Activated B cell treated with CpG ODN at 0.5 μM for 24 hours (primary cell): ENCODE results near the gene MSANTD3. TPM values are rescaled to one million over a fixed set of nuclear protein-coding genes. Genes with fewer than 3 reads are reported as not detected.

ENCODE experiments used
- ATAC-seq: fragments of 200-7000 bp; cut with Tn5 transposase; one replicate; pipeline ENCODE4 v1.10.0; 2021; ENCODE audit warnings: low read depth, mild to moderate bottlenecking, moderate library complexity
- CTCF ChIA-PET: fragments of 350-600 bp; sonication (Branson Sonifier 250); formaldehyde crosslinking; loops from one replicate; lab custom pipeline; 2021; ENCODE audit warnings: antibody characterized with exemption; lab: Charles Lee
- POLR2A ChIA-PET: fragments of 350-600 bp; sonication (Branson Sonifier 250); formaldehyde crosslinking; loops from one replicate; lab custom pipeline; 2021; ENCODE audit warnings: antibody characterized with exemption; lab: Charles Lee
- DNase-seq: peaks from one replicate; pipeline ENCODE4 v3.0.0; 2022
- H3K27ac Mint-ChIP-seq: one replicate; pipeline ENCODE4 v1.8.0; 2020; ENCODE audit warnings: mixed read lengths
- H3K27me3 Mint-ChIP-seq: one replicate; pipeline ENCODE4 v1.8.0; 2021; ENCODE audit warnings: mixed read lengths
- H3K36me3 Mint-ChIP-seq: one replicate; pipeline ENCODE4 v1.8.0; 2021; ENCODE audit warnings: low read depth, mixed read lengths
- H3K4me1 Mint-ChIP-seq: one replicate; pipeline ENCODE4 v1.8.0; 2021; ENCODE audit warnings: mixed read lengths
- H3K4me3 Mint-ChIP-seq: one replicate; pipeline ENCODE4 v1.8.0; 2020; ENCODE audit warnings: mild to moderate bottlenecking, mixed read lengths
- H3K9me3 Mint-ChIP-seq: one replicate; pipeline ENCODE4 v1.8.0; 2020; ENCODE audit warnings: mixed read lengths
- intact Hi-C: fragments of 100-400 bp; cut with micrococcal nuclease; formaldehyde crosslinking; loops from one replicate; pipeline ENCODE4 v1.15.1; 2024
- total RNA-seq: library from RNA; stranded (reverse); gene quantifications from 2 replicates; pipeline ENCODE4 v1.2.3, GENCODE V29; 2022
- TF ChIP-seq, protein P1 (sequence below): fragments of 200-600 bp; IDR thresholded peaks from one replicate; pipeline ENCODE4 v1.8.0; 2022; ENCODE audit warnings: antibody characterized with exemption, mild to moderate bottlenecking

The MSANTD3 gene
- total RNA-seq, 1 donor from 2014 or later = 13.0 TPM

DNA sequence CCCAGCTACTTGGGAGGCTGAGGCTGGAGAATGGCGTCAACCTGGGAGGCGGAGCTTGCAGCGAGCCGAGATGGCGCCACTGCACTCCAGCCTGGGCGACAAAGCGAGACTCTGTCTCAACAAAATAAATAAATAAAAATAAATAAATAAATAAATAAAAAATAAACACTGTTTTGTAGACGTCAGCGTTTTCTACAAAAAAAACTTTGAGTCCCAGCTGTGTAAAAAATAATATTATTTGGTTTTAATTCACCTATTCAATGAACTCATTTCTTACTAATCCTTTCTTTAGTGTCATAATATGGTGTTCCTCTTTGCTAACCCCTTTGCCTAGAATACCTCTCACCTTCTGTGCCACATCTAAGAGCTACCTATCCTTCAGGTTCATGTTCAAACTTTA, 30.2 kb upstream of the MSANTD3 start:
- no peak overlapping the region for H3K27ac Mint-ChIP-seq
- H3K4me1 Mint-ChIP-seq = no peaks in the 10 kb centered on the region
- no peaks in the 10 kb centered on the region for H3K9me3 Mint-ChIP-seq
- no peak overlapping the region for H3K4me3 Mint-ChIP-seq
- intact Hi-C loops = no loop called here
- POLR2A ChIA-PET = no interaction called here
- H3K36me3 Mint-ChIP-seq = peaks cover 2% of the 10 kb centered on the region
- ATAC-seq (no peak), DNase-seq (no peak)
- no peaks in the 10 kb centered on the region for H3K27me3 Mint-ChIP-seq
- TF ChIP-seq, protein P1, sequence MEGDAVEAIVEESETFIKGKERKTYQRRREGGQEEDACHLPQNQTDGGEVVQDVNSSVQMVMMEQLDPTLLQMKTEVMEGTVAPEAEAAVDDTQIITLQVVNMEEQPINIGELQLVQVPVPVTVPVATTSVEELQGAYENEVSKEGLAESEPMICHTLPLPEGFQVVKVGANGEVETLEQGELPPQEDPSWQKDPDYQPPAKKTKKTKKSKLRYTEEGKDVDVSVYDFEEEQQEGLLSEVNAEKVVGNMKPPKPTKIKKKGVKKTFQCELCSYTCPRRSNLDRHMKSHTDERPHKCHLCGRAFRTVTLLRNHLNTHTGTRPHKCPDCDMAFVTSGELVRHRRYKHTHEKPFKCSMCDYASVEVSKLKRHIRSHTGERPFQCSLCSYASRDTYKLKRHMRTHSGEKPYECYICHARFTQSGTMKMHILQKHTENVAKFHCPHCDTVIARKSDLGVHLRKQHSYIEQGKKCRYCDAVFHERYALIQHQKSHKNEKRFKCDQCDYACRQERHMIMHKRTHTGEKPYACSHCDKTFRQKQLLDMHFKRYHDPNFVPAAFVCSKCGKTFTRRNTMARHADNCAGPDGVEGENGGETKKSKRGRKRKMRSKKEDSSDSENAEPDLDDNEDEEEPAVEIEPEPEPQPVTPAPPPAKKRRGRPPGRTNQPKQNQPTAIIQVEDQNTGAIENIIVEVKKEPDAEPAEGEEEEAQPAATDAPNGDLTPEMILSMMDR = no peak
- CTCF ChIA-PET = no interaction called here

DNA sequence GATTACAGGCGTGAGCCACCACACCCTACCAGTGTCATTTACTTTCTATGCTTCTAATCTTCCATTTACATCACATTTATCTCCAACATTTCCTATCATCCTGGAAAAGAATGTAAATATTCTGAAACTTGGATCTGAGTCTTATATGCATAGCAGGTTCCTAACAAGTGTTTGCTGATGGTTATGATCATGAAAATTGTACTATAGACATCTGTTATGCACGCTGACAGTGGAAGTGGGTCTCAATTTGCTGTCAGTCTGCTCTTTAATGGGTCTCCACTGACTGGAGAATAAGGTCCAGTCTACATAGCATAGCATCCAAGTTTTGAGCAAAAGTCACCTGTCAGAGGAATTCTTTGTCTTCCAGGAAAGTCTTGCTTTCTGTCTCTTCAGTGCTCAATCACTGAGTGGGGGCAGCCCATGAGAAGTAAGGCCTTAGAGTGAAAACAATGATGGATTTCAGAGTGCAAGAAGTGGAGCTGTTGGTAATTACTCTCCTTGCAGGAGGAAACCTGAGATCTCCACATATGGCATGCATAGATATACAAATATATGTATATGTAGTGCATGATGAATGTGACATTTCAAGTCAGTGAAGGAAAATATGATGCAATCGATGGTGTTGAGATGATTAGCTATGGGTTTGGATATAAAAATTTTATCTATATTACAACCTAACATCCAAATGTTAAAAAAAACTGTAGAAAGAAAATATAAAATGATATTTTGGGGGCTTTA, 29.2 kb upstream of the MSANTD3 start:
- Mint-ChIP-seq H3K4me3 (no peak overlapping the region), H3K36me3 (no peaks in the 10 kb centered on the region), H3K27me3 (no peaks in the 10 kb centered on the region), H3K27ac (no peak overlapping the region), H3K9me3 (no peaks in the 10 kb centered on the region), H3K4me1 (no peaks in the 10 kb centered on the region)
- CTCF ChIA-PET = no interaction called here
- POLR2A ChIA-PET = interaction anchor here (0.8 kb wide), 1 partner anchor 965 kb away, joined by 7 read pairs; no protein-coding TSS in a partner anchor
- ATAC-seq (no peak), DNase-seq (no peak)
- intact Hi-C loops = no loop called here
- TF ChIP-seq, protein P1 = no peak

DNA sequence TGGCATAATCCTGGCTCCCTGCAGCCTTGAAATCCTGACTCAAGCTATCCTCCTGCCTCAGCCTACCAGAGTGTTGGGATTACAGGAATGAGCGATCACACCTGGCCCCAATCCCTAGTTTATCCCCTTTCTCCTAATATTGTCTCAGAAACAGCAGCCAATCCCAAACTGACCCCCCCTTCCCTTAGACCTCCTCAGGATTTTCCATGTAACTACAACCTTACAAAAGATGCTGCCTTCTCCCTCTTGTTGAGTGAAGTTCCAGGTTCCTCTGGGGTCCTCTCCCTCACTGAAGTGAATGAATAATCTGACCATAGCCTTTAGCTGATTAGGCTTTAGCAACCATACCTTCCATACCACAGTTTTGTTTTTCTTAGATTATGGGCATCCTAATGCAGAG, 25.9 kb upstream of the MSANTD3 start:
- intact Hi-C loops = no loop called here
- Mint-ChIP-seq H3K4me3 (no peak overlapping the region), H3K4me1 (no peaks in the 10 kb centered on the region), H3K9me3 (no peaks in the 10 kb centered on the region), H3K27ac (no peak overlapping the region), H3K36me3 (no peaks in the 10 kb centered on the region), H3K27me3 (peaks cover 3% of the 10 kb centered on the region)
- ATAC-seq (no peak), DNase-seq (no peak)
- POLR2A ChIA-PET = no interaction called here
- CTCF ChIA-PET = no interaction called here
- TF ChIP-seq, protein P1 = no peak

DNA sequence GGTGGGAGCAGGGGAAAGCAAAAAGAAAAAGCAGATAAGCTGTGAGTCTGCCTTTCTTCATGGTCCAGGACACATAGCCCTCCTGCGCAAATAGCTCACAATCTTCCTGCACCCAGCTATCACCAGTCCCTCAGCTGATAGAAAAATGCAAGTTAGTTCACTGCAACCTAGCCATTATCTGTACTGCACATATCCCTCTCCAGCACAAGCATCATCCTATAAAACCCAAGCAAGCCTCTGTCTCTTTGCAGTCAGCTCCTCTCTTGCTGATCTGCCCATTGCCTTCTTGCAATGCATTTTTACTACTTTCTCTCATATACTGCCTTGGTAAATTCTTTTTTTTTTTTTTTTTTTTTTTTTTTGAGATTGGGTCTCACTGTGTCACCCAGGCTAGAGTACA, 20.0 kb upstream of the MSANTD3 start:
- intact Hi-C loops = no loop called here
- Mint-ChIP-seq H3K9me3 (peaks cover 4% of the 10 kb centered on the region), H3K36me3 (no peaks in the 10 kb centered on the region), H3K27ac (no peak overlapping the region), H3K4me3 (no peak overlapping the region), H3K27me3 (peaks cover 12% of the 10 kb centered on the region), H3K4me1 (peaks cover 12% of the 10 kb centered on the region)
- ChIA-PET POLR2A (interaction anchor here (0.6 kb wide), 1 partner anchor 47 kb away, joined by 3 read pairs; no protein-coding TSS in a partner anchor), CTCF (interaction anchor here (1.1 kb wide), 1 partner anchor 9 kb away, joined by 3 read pairs; no protein-coding TSS in a partner anchor)
- TF ChIP-seq, protein P1 = no peak
- no peak for ATAC-seq
- no peak for DNase-seq

DNA sequence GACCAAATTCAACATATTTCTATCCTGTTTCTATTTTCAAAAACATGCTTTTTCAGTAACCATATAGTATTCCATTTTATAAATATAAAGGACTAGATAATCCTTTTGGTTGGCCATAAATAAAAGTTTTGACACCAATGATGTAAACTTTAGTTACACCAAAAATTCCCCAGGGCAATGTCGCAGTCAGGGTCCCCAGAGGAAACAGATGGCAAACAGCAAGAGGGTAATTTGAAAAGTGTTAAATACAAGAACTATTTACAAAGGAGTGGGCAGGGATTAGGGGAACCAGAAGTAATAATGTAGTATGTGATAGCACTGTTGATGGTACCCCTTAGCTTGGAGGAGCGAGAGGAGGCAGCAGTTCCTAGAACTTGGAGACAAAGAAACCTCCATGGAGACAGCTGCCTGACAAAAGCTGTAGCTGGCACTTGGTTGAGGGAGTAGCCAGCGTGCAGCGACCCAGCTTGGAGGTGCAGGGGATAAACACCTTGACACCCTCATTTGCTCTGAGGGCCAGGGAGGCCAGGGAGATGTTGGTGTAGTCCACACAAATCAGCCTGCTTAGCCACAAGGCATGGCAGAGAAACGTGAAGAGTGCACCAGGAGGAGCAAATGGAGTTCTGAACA, 18.3 kb upstream of the MSANTD3 start:
- no peak overlapping the region for H3K4me3 Mint-ChIP-seq
- ATAC-seq = no peak
- ChIA-PET POLR2A (interaction anchor here (0.7 kb wide), 1 partner anchor 8 kb away, joined by 3 read pairs; no protein-coding TSS in a partner anchor), CTCF (no interaction called here)
- H3K27ac Mint-ChIP-seq = no peak overlapping the region
- H3K4me1 Mint-ChIP-seq = peaks cover 14% of the 10 kb centered on the region
- DNase-seq = no peak
- H3K27me3 Mint-ChIP-seq = peaks cover 12% of the 10 kb centered on the region
- peaks cover 4% of the 10 kb centered on the region for H3K9me3 Mint-ChIP-seq
- intact Hi-C loops = no loop called here
- no peaks in the 10 kb centered on the region for H3K36me3 Mint-ChIP-seq
- TF ChIP-seq, protein P1 = no peak
